ENCODE data around the gene TSPO. TPM values are rescaled to one million over a fixed set of nuclear protein-coding genes. Genes with fewer than 3 reads are reported as not detected.
A peak's percentile ranks its signal among the peaks of the same experiment; 100 is the strongest.

TSPO gene
- total RNA-seq, 2 donors from 2014 or later: 266 to 426 TPM

- H3K36me3 ChIP-seq: no peaks in the 10 kb centered on the region
- DNase-seq: no peak
- H3K4me3 ChIP-seq: no peak overlapping the region
- H3K4me1 ChIP-seq: peaks cover 28% of the 10 kb centered on the region
- intact Hi-C loops (cut with DNase I): no loop called here
- no peaks in the 10 kb centered on the region for H3K27me3 ChIP-seq
- H3K9ac ChIP-seq (ENCODE audit: low read depth in 2 of 2, low read length in 2 of 2): no peak overlapping the region
- TF ChIP-seq, protein P1, sequence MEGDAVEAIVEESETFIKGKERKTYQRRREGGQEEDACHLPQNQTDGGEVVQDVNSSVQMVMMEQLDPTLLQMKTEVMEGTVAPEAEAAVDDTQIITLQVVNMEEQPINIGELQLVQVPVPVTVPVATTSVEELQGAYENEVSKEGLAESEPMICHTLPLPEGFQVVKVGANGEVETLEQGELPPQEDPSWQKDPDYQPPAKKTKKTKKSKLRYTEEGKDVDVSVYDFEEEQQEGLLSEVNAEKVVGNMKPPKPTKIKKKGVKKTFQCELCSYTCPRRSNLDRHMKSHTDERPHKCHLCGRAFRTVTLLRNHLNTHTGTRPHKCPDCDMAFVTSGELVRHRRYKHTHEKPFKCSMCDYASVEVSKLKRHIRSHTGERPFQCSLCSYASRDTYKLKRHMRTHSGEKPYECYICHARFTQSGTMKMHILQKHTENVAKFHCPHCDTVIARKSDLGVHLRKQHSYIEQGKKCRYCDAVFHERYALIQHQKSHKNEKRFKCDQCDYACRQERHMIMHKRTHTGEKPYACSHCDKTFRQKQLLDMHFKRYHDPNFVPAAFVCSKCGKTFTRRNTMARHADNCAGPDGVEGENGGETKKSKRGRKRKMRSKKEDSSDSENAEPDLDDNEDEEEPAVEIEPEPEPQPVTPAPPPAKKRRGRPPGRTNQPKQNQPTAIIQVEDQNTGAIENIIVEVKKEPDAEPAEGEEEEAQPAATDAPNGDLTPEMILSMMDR (IDR thresholded peaks at IDR 0.05): no peak
- H3K27ac ChIP-seq: no peak overlapping the region
- H3K9me3 ChIP-seq: no peaks in the 10 kb centered on the region
Observed at GRCh38 chr22:43116932-43117331, 34.4 kb upstream of the TSPO start.

GRCh38 chr22:43118024-43118849, 33.1 kb upstream of the TSPO start:
- peak overlapping the region in 1 of 2 donors; percentile 61 for H3K9ac ChIP-seq (ENCODE audit: low read depth in 2 of 2, low read length in 2 of 2)
- no peaks in the 10 kb centered on the region for H3K27me3 ChIP-seq
- peaks cover 28% of the 10 kb centered on the region for H3K4me1 ChIP-seq
- peak; percentile 74 for DNase-seq
- no peak overlapping the region for H3K4me3 ChIP-seq
- H3K9me3 ChIP-seq: no peaks in the 10 kb centered on the region
- H3K36me3 ChIP-seq: no peaks in the 10 kb centered on the region
- peak overlapping the region; percentile 24 for H3K27ac ChIP-seq
- TF ChIP-seq, protein P1 (IDR thresholded peaks at IDR 0.05): no peak
- intact Hi-C loops (cut with DNase I): no loop called here

DNA sequence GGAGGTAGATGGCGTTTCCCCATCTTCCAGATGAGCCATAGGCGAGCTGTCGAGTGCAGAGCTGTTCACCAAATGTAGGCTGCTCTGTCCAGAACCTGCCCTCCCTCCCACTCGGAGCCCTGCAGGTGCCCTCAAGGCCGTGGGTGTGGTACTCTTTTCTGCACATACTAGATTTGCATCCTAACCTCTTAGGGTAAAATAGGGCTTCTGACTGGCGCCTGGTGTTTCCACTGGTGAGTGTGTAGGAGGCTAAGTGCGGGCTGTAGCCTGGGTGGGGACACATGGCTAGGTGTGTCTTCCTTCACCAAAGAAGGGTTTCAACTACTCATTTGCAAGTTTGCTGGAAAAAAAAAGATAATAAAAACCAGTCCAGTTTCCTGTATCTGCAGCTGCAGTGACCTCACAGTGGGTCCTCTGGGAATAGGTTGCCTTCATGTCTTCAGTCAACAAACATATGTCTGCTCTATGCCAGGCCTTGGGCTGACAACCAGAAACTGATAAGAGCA, 32.4 kb upstream of the TSPO start:
- Histone ChIP-seq H3K9me3 (no peaks in the 10 kb centered on the region), H3K4me1 (peaks cover 28% of the 10 kb centered on the region), H3K9ac (ENCODE audit: low read depth in 2 of 2, low read length in 2 of 2) (peak overlapping the region in 1 of 2 donors; percentile 61), H3K4me3 (no peak overlapping the region), H3K27ac (peak overlapping the region; percentile 24), H3K36me3 (no peaks in the 10 kb centered on the region), H3K27me3 (no peaks in the 10 kb centered on the region)
- TF ChIP-seq, protein P1 (IDR thresholded peaks at IDR 0.05): no peak
- intact Hi-C loops (cut with DNase I): no loop called here
- DNase-seq: peak; percentile 62

DNA sequence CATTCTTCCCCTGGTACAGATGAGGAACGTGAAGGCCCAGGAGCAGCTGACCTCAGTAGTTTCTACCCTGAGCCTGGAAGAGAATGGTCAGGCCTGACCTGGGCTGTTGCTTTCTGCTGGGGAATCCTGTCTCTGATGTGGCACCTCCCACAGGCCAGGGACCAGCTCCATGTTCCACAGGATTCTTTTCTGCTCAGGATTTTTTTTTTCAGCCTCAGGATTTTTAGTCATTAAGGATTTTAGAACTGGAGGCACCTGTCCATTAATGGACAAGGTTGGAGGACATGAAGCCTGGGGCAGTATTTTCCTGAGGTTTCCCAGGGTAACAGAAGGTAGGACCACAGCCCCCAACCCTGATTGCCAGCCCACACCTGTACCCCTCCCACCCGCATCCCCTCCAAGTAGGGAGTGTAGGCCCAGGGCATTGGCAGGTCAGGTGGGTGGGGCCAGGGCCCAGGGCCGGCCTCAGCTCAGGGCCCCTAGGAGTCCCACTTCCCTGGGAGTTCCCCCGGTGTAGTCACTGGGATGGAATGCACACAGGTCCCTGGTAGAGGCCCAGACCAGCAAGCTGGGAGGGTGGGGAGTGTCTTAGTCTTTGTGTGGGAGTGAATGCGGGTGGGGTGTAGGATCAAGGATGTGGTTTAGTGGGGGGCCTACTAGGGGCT, 24.7 kb upstream of the TSPO start:
- Histone ChIP-seq H3K9ac (ENCODE audit: low read depth in 2 of 2, low read length in 2 of 2) (peak overlapping the region in 1 of 2 donors; percentile 75), H3K27me3 (no peaks in the 10 kb centered on the region), H3K27ac (peak overlapping the region; percentile 82)

More for the DNA sequence above, 24.7 kb upstream of the TSPO start:
- no peaks in the 10 kb centered on the region for H3K9me3 ChIP-seq
- intact Hi-C loops (cut with DNase I): no loop called here
- TF ChIP-seq, protein P1 (IDR thresholded peaks at IDR 0.05): no peak
- H3K4me1 ChIP-seq: peaks cover 10% of the 10 kb centered on the region
- no peak overlapping the region for H3K4me3 ChIP-seq
- DNase-seq: peak; percentile 78
- no peaks in the 10 kb centered on the region for H3K36me3 ChIP-seq

Measured in colonic mucosa (tissue), 4 donors.